Umbilical cord (tissue), 2 donors: ENCODE measurements around the gene NIFK. TPM values are rescaled to one million over a fixed set of nuclear protein-coding genes. Genes with fewer than 3 reads are reported as not detected.

Source experiments
- DNase-seq: peaks from one replicate; pipeline ENCODE4 v3.0.0-alpha.2; 2015; ENCODE audit warnings: low spot score
- total RNA-seq: library from RNA; depleted of rRNA; stranded (reverse); fragments of >200 nt; gene quantifications from one replicate; pipeline ENCODE4 v1.2.3, GENCODE V29; 2014; ENCODE audit warnings: low replicate concordance; ENCODE audit not compliant: insufficient read depth

The NIFK gene
- 36.8 TPM for total RNA-seq

GRCh38 chr2:121736462-121737336, at the start of gene NIFK:
TSS of gene NIFK (minus strand) at chr2:121736875. CDS start at chr2:121736850, 25 bp downstream.
- DNase-seq, result peak; percentile 99

DNA sequence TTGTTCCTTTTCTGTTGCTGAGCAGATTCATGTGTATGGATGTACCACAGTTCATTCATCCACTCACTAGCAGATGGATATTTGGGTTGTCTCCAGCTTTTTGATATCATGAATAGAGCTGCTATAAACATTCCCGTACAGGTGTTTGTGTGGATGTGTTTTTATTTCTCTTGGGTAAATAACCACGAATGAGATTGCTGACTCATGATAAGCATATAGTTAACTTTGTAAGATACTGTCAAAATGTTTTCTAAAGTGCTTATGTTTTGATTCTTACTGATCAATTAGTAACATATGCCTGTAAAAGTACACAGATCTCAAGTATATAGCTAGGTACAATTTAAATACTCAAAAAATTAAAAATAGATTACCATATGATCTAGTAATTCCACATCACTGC, 46.5 kb upstream of the NIFK start:
- no peak for DNase-seq

DNA sequence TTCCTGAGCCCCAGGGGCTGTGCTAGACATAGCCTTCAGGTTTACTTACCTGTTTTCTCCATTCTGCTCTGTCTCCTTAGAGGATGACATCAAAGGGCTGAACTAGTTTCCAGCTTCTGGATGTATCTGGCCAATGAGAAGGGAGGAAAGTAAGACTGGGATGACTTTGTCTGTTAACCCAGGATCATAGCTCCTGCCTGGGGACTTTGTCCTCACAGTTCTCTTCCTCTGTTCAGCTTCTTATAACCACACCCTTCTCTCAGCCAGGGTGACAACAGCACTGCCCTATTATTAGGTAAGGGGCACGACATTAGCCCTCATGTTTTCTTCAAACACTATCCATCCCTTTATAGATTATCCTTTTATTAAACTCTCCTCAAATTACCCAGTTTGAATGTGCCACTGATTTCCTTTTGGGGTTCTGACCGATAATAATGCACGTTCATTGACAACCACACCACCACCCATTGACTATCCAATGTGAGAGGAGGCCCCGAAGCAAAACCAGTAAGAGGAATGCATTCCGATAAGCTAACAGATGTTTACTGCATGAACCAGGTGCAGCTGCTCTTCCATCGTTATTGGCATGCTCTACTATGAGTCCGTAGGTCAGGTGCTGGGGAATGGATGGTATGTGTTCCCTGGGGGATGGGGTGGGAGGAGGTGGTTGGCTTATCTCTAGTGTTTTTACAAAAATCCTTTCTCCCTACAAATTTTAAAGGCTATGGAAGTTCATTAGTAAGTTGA, 42.2 kb upstream of the NIFK start:
- no peak for DNase-seq

DNA sequence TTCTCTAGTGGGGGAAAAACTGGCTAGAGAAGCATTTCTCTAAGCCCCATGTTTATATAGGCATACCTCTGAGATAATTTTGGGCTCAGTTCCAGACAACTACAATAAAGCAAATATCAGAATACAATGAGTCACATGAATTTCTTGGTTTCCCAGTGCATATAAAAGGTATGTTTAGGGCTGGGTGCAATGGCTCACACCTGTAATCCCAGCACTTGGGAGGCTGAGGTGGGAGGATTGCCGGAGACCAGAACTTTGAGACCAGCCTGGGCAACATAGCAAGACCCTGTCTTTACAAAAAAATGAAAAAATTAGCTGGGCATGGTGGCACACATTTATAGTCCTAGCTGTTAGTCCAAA, 41.0 kb upstream of the NIFK start:
- DNase-seq, result no peak

DNA sequence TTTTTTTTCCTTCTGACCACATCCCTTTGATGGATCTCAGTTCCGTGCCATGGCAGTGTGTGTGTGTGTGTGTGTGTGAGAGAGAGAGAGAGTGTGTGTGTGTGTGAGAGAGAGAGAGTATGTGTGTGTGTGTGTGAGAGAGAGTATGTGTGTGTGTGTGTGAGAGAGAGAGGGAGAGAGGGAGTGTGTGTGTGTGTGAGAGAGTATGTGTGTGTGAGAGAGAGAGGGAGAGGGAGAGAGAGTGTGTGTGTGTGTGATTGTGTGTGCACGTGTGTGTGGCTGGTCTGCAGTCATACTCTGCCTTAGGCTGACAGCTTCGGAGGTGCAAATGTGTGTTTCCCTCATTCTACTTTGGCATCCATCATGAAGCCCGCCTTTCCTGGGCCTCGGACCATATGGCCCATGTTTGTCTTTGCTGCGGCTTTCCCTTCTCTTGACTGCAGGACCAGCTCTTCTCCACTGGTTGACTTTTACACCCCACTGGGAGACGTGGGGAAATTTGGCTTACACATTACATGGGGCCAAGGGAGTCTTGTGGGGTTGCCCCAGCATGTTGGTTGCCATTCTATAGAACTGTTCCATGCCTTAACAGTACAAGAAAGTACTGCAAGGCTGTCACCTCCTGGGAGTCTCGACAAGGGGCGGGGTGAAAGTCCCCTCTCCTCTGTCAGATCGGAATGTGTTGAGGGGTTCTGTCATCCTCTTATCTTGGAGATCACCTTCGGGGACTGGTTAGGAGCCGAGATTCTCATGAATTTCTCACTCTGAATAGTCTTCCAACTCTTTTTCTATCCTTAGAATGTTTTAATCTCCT, 40.4 kb upstream of the NIFK start:
- DNase-seq, result no peak

GRCh38 chr2:121776361-121776760, 39.7 kb upstream of the NIFK start:
- DNase-seq, result no peak

DNA sequence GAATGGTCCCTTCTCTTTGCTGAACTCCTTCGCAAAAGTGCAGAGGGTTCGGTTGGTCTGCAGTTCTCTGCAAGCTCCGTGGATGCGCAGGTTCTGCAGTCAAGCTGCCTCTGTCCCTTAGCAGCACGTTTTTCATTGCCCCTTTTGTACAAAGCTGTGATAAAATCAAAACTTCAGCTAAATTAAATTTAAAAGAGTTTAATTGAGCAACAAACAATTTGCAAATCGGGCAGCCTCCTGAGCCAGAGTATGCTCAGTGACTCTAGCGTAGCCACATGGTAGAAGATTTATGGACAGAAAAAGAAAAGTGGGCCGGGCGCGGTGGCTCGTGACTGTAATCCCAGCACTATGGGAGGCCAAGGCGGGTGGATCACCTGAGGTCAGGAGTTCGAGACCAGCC, 37.6 kb upstream of the NIFK start:
- no peak for DNase-seq

DNA sequence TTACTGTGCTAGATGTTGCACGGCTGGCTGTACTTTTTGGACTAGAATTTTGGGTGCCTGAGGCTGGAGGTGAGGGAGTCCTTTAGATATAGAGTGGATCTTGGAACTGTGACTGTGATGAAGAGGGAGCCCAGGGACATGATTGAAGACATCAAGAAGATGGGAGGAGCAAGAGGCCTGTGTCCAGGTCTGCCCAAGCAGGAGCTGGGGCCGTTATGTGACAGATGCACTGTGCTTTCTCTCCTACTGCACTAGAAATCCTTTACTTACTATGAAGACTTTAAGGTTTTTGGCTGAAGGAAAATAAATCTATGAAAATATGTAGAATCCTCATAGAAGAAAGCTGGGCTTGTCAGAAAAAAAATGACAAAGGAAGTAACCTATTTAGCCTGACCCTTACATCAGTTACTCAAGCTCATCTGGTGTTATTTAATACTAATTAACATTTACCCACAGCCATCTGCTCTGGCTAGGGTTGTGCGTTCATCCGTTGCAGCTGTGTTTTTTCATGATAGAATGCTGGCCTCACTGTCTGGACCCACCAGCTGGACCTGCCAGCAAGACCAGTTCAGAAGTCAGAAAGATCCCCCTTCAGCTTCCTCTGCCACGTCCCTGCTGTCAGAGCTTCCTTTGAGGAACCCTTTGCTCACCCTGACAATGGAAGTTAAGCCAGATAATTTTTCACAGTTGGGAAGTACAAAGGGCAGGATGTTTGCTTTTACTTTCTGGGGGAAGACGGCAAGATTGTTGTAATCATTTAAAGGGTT, 35.5 kb upstream of the NIFK start:
- no peak for DNase-seq

DNA sequence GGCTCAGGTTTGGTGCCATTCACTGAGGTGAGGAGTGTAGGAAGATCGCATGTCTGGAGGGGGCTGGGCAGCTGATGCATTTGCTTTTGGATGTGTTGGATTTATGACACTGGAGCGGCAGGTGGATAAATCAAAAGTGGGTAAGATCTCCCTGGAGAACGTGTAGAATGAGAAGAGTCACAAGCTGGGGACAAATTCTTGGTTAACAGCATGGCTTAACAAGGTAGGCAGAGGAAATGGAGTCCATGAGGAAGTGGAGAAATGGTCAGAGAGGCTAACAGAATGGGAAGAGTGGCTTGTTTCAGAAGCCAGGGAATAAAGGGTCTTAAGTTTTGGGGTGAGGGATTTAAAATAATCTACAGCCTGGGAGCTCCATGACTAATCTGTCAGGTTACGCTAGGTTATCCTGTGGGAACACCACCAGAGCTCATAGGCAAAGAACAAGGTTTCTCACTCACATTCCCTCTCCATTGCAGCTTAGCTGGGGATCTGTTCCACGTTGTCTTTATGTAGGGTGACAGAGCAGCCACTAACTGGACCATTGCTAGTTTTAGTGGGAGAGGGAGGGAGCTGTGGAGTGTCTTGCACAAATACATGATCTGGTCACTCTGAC, 31.6 kb upstream of the NIFK start:
- DNase-seq, result no peak

DNA sequence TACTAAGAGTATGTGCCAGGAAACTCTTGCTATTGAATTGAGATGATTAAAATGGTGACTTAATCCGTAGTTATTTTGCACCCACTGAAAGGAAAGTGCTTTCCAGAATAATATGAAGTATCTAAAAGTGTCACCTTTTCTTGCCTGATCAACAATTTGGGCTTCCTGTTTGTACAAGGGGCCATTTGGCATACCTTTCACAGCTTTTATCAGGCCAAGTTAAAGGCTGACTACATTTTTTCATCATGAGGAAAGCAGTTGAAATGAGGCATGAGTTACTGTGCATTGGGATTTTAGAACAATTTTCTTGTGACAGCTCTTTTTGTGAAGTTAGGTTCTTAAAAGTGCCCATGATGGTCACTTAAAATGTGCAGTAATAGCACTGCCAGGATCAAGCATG, 29.9 kb upstream of the NIFK start:
- no peak for DNase-seq

DNA sequence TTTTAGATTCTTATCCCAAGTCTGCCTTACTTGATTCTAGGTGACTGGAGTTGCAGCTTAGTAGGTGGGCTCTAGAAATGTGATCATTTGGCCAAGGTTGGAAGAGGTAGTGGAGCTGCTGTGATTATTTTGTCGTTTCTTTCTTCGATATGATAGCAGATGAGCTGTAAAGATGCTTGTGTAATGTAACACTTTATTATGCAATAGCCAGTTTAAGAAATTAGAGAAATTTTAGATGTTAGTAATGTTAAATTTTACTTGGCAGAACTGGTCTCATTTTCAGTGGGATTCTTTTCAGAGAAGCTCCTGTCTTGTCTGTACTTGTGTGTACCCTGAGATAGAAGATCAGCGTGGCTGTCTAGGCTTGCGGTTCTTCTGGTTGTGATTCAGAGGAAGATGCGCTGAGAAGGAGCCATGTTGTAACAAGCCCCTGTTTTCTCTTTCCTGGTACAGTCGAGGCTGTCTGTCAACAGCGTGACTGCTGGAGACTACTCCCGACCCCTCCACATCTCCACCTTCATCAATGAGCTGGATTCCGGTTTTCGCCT, 28.1 kb upstream of the NIFK start:
- DNase-seq, result no peak

- peak; percentile 98 for DNase-seq
These were observed 18.8 kb upstream of the NIFK start, which contains the start of gene TSN for GRCh38 chr2:121755237-121756111. TSS of gene TSN (plus strand) at chr2:121755651. CDS start at chr2:121755780, 129 bp downstream.

- no peak for DNase-seq
These were observed 18.2 kb upstream of the NIFK start for GRCh38 chr2:121754851-121755236.

- DNase-seq, result no peak
These were observed 11.5 kb upstream of the NIFK start for GRCh38 chr2:121748202-121748601.

GRCh38 chr2:121746071-121746578, 9.4 kb upstream of the NIFK start:
- no peak for DNase-seq

DNA sequence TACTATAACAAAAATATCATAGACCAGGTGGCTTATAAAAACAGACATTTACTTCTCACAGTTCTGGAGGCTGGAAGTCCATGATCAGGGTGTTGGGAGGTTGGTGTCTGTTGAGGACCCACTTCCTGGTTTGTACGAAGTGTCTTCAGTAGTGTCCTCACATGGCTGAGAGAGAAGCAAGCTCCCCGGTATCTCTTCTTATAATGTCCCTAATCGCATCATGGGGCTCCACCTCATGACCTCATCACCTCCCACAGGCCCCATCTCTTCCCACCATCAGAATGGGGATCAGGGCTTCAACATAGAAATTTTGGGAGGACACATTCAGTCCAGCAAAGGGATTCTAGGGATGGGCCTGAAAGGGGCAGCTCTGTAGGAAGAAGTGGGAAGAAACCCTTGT, 4.8 kb upstream of the NIFK start:
- no peak for DNase-seq

GRCh38 chr2:121740973-121741372, 4.3 kb upstream of the NIFK start:
- DNase-seq, result no peak

DNA sequence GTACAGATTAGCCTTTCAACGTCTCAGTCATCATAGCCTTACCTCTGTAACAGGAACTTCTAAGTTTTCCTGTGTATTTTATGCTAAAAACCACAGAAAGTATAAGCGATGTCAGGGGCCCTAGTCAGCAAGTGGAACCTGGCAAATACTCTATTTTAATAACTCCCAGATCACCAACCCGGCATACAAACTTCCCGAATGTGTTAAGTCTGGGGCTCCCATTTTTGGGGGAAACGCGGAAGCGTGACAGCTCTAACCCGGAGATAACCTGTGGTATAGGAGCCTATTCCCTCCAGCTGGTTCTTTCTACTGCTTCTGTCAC, 574 bp downstream of the NIFK start:
- DNase-seq, result no peak

GRCh38 chr2:121735518-121736074, 1.1 kb downstream of the NIFK start:
- peak; percentile 18 for DNase-seq
